Right renal cortex interstitium (tissue), 3 donors: Measurements from ENCODE around the gene TMEM130. TPM values are rescaled to one million over a fixed set of nuclear protein-coding genes. Genes with fewer than 3 reads are reported as not detected.
"Not testable (repeated sequence)": the region's sequence is repeated elsewhere in the genome, so short reads cannot be mapped to it uniquely, and the experiment has no call there.

Experiments
- DNase-seq, 3 donors: peaks; one replicate each; pipeline ENCODE4 v3.0.0-alpha.2; 2013; ENCODE audit warnings: low read depth in 3 of 3, low spot score in 2 of 3
- polyA plus RNA-seq, 3 donors: library from polyadenylated mRNA; unstranded; fragments of 120-200 nt; gene quantifications; one replicate each; pipeline ENCODE4 v1.2.1, GENCODE V29; 2013; ENCODE audit not compliant: insufficient read length in 3 of 3

Gene TMEM130
- polyA plus RNA-seq, 3 donors = 4.0 to 6.6 (median 4.4) TPM

DNA sequence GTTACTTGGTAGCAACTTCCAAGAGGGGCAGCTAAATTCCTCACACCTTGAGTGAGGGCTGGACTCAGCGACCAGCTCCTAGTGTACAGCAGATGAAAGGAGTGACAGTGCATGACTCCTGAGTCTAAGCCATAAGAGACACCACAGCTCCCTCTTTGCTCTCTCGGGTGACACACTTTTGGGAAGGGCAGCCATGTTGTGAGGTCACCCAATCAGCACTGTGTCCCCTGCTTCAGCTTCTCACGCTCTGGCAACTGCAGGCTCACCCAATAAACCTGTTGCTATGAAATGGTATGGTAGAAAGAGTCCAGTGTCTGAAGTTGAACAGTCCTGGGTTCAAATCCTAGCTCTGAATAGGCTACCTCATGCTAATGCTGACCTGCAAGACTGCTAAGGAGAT is 20.9 kb downstream of the TMEM130 start:
- no peak for DNase-seq

DNA sequence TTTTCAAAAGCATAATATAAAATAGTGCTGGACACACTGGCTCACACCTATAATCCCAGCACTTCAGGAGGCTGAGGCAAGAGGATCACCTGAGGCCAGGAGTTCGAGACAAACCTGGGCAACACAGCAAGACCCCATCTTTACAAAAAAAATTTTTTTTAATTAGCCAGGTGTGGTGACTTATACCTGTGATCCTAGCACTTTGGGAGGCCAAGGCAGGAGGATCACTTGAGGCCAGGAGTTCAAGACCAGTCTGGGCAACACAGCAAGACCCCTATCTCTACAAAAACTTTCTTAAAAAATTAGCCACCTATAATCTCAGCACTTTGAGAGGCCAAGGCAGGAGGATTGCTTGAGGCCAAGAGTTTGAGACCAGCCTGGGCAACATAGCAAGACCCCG is 27.3 kb downstream of the TMEM130 start:
- not testable (repeated sequence) for DNase-seq

DNA sequence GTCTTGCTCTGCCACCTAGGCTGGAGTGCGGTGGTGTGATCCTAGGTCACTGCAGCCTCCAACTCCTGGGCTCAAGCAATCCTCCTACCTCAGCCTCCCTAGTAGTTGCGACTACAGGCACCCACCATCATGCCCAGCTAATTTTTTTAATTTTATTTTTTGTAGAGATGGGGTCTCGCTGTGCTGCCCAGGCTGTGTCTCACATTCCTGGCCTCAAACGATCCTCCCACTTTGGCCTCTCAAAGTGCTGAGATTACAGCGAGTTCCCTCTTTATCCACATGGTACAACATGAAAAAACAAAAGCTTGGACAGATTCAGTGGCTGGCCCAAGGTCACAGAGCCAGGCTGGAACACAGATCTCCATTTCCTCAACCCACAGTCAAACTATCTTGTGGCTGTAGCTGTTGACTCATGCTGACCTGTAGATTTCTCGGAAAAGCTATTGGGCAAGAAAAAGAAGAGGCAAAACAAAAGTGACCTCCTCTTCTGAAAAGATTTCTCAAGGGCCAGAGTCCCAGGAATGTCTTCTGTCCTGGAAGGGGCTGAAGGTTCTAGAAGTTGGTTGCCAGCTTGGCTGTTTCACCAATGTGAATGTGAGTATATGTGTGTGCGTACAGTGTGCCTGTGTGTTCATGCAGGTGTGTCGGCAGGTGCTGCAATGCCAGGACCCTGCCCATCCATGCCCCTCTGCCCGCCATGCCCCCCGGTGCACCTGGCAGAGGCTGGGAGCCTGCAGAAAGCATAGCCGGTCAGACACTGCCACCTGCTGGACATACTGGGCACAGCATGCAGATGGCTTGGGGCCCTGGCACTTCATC is 28.4 kb downstream of the TMEM130 start:
- DNase-seq = no peak

GRCh38 chr7:98840722-98841121 is 29.1 kb downstream of the TMEM130 start:
- no peak for DNase-seq

DNA sequence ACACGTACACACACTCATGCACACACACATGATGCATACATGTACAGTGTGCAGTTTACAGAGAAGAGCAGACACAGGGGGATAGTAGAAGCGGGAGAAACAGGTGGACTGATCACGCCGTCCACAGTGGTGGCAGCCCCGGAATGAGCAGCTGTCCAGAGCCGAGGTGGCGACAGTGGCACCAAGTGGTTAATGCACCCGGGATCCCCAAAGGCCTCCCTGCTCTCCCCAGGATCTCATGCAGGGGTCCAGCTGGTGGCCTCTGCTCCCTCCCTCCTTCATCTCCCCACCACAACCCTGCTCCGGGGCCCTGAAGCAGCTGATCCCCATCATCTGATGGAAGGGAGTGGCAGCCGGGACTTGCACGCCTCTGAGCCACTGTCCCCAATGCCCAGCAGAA is 29.7 kb downstream of the TMEM130 start:
- DNase-seq = no peak

DNA sequence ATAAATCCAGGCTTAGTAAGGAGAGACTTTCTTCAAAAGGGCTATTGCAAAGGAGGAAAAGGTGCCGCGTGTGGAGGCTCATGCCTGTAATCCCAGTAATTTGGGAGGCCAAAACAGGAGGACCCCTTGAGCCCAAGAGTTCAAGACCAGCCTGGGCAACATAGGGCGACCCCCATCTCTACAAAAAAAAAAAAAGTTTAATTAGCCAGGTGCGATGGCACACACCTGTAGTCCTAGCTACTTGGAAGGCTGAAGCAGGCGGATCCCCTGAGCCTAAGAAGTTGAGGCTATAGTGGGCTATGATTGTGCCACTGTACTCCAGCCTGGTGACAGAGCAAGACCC is 32.2 kb downstream of the TMEM130 start:
- DNase-seq = no peak

- DNase-seq = peak in 1 of 3 donors; percentile 44
These were observed 32.8 kb downstream of the TMEM130 start for GRCh38 chr7:98836811-98837629.

GRCh38 chr7:98834949-98835348 is 34.9 kb downstream of the TMEM130 start:
- DNase-seq = no peak

DNA sequence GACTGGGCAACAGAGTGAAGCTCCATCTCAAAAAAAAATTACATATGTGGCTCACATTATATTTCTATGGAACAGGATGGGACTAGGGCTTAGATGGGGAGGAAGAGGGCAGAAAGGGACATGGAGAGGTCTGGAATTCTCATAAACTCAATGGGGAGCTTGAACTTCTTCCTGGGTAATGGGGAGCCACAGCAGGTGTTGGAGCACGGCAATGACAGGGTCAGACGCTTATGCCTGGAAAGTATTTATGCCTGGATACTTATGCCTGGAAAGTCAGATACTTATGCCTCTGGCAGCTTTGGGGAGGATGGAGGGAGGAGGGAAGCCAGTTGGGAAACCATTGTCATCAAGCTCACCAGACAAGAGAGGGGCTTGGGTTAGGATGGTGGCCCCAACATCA is 36.8 kb downstream of the TMEM130 start:
- DNase-seq = no peak

DNA sequence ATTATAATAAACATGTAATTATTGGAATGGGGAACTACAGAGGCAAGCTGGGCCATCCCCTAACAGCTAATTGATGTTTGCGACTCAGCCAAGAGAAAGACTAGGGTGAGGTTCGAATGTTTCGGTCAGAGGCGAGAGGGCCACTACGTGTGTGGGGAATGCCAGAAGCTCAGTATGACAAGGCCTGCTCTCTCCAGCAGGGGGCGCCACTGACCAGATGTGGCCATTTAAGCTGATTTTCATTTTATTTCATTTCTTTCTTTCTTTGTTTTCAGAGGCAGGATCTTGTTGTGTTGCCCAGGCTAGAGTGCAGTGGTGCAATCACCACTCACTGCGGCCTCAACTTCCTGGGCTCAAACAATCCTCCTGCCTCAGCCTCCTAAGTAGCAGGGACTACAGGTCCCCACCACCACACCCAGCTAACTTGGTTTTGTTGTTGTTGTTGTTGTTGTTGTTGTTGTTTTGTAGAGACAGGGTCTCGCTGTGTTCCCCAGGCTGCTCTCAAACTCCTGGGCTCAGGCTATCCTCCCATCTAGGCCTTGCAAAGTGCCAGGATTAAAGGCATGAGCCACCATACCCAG is 38.1 kb downstream of the TMEM130 start:
- no peak for DNase-seq

DNA sequence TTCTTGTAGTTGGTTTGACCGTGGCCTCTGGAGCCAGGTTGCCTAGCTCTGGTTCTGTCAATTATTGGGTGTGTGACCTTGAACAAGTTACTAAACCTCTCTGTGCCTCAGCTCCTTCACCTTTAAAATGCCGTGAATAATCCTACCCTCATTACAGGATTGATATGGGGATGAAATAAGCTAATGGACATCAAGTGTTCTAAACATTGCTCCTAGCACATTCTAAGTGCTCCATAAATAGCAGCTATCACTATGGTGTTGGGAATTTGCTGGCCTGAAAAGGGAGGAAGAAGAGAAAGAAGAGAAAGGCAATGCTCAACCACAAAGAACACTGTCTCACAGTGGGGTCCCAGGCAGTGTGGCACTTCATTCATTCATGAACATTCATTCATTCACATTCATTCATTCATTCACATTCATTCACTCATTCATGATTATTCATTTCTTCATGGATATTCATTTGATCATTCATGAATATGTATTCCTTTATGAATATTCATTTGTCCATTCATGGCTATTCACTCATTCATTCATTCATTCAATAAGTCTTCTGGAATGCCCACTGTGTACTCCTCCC is 38.8 kb downstream of the TMEM130 start:
- DNase-seq = no peak

- DNase-seq = no peak
These were observed 41.4 kb downstream of the TMEM130 start for GRCh38 chr7:98828368-98828767.

GRCh38 chr7:98827258-98827657 is 42.6 kb downstream of the TMEM130 start:
- DNase-seq = no peak

DNA sequence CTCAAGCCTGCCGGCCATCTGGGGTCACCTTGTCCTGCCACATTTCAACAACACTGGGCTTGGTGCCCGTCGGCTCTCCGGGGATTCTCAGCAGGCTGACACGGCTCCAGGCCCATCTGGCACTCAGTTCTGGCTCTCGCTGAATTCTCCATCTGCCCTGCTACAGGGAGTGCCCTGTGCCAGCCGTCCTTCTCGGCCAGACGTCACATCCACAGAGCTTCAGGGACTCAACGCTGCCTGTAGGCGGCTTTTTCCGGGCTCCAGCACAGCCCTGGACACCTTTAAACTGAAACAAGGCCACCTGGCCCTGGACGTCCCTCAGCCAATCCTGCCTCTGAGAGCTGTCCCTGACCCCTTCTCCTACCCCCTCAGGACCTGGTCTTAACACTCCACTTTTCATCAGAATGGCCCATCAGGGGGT is 43.0 kb downstream of the TMEM130 start:
- no peak for DNase-seq

DNA sequence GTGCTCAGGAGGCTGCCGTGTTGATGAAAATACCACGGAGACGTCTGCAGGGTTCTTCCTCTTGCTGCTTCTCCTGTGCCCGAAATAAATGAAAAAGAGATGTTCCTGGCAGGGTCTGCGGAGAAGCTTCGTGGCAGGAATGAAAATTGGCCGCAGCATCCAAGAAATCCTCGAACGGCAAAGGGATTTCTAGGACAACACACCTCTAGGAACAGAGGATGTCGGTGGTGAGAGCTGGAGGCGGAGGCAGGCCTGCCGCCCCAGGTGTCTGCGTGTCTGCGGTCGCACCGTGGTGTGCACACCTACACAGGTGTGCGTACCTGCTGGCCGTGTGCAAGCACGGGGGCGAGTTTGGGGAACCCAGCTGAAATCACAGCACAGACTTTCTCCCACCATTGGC is 43.4 kb downstream of the TMEM130 start:
- no peak for DNase-seq

- no peak for DNase-seq
These were observed 46.6 kb downstream of the TMEM130 start for GRCh38 chr7:98823226-98823625.

- no peak for DNase-seq
These were observed 48.5 kb downstream of the TMEM130 start for GRCh38 chr7:98821348-98821747.

- no peak for DNase-seq
These were observed 52.7 kb downstream of the TMEM130 start for GRCh38 chr7:98816967-98817710.

DNA sequence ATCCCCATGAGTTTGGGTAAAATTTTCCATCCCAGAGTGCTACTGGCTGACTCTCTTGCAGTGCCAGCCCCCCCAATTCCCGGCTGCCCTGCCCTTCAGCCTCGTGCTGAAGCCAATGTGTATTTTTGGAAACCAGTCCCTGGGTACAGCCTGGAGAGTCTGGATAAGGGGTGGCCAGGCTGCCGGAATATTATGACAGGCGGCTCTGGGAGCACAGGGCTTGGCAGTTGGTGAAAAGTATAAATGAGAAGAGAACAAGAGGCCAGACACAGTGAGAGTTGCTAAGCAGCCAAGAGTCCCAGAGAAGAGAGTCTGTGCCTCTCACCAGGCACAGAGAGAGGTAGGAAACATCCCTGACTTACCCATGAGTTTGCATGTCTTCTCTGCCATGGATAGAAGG is 53.6 kb downstream of the TMEM130 start:
- no peak for DNase-seq

GRCh38 chr7:98815313-98815712 is 54.5 kb downstream of the TMEM130 start:
- DNase-seq = no peak

DNA sequence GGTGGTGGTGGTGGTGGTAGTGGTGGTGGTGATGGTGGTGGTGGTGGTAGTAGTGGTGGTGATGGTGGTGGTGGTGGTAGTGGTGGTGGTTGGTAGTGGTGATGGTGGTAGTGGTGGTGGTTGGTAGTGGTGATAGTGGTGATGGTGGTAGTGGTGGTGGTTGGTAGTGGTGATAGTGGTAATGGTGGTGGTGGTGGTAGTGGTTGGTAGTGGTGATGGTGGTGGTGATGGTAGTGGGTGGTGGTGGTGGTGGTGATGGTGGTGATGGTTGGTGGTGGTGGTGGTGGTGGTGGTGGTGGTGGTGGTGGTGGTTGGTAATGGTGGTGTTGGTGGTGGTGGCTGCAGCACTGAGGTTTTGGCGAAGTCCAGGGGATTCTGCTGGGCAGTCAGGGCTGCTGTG is 58.5 kb downstream of the TMEM130 start:
- no peak for DNase-seq
